Measurements from ENCODE around the gene MYLK2.

DNA sequence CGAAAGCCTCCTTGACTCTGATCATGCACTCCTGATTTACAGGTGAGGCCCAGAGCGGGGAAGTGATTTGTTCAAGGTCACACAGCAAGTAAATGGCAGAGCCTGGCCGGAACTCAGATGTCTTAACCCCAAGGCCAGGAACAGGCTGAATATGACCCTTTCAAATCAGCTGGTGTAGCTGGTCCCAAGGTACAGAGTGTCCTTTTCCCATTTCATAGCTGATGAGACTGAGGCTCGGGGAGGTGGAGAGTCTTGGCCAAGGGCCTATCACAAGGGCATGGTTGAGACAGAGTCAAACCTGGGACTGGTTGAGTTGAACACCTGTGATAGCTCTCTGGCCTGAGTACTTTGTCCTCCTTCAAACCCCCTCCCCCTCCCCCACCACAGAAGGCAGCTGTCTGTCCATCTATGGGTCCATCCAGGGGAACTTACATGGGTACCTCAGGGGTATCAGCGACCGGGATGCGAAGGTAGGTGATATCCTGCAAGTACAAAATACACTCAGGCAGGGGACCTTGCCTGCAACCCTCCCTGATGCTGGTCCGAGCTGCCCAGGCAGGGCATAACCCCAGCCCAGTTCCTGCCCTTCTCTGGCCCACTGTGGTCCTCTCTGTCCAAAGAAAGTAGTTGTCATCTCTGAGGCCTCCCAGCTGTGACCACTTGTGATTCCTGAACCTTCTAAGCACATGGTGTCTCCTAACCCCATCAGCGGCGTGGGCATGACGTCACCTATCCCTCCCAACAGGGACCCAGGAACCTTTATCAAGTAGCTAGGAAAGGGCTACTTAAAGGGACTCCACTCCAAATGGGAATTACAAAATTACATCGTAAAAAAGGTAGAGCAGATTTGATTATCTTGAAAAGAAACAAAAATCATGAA, 45.6 kb downstream of the MYLK2 start:
- TF ChIP-seq, protein P1, sequence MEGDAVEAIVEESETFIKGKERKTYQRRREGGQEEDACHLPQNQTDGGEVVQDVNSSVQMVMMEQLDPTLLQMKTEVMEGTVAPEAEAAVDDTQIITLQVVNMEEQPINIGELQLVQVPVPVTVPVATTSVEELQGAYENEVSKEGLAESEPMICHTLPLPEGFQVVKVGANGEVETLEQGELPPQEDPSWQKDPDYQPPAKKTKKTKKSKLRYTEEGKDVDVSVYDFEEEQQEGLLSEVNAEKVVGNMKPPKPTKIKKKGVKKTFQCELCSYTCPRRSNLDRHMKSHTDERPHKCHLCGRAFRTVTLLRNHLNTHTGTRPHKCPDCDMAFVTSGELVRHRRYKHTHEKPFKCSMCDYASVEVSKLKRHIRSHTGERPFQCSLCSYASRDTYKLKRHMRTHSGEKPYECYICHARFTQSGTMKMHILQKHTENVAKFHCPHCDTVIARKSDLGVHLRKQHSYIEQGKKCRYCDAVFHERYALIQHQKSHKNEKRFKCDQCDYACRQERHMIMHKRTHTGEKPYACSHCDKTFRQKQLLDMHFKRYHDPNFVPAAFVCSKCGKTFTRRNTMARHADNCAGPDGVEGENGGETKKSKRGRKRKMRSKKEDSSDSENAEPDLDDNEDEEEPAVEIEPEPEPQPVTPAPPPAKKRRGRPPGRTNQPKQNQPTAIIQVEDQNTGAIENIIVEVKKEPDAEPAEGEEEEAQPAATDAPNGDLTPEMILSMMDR (conservative IDR thresholded peaks at IDR 0.05; ENCODE audit: low read length) = no peak
- no peak for TF ChIP-seq EZH2phosphoT487 (IDR thresholded peaks at IDR 0.05; ENCODE audit: borderline replicate concordance)
